WTC11 (cell line): ENCODE results near the gene PYCARD.
"Not testable (repeated sequence)": the region's sequence is repeated elsewhere in the genome, so short reads cannot be mapped to it uniquely, and the experiment has no call there.

Source experiments
- GABPB1 ChIP-seq: sonication (generic); formaldehyde crosslinking; IDR thresholded peaks from 2 replicates; pipeline ENCODE4 v1.8.1; 2023; ENCODE audit warnings: mild to moderate bottlenecking, missing genetic modification reagents
- JUN ChIP-seq: sonication (generic); formaldehyde crosslinking; IDR thresholded peaks from 2 replicates; pipeline ENCODE4 v1.8.0; 2023; ENCODE audit warnings: mild to moderate bottlenecking, missing genetic modification reagents
- MYBL2 ChIP-seq: sonication (generic); formaldehyde crosslinking; IDR thresholded peaks from 2 replicates; pipeline ENCODE4 v1.8.1; 2023; ENCODE audit warnings: mild to moderate bottlenecking, moderate library complexity, missing genetic modification reagents
- NFYB ChIP-seq: sonication (generic); formaldehyde crosslinking; conservative IDR thresholded peaks from 2 replicates; pipeline ENCODE4 v1.8.0; 2022; ENCODE audit warnings: low read depth, missing genetic modification reagents
- RELA ChIP-seq: sonication (generic); formaldehyde crosslinking; IDR thresholded peaks from 2 replicates; pipeline ENCODE4 v1.8.1; 2022; ENCODE audit warnings: missing genetic modification reagents, mild to moderate bottlenecking, borderline replicate concordance
- ZNF423 ChIP-seq: fragments of 250-450 bp; sonication (Bioruptor Pico); IDR thresholded peaks from 2 replicates; pipeline ENCODE4 v2.1.2; 2022; ENCODE audit warnings: mild to moderate bottlenecking, moderate library complexity
- TF ChIP-seq, protein P1 (sequence below): fragments of 200-600 bp; IDR thresholded peaks from 2 replicates; pipeline ENCODE4 v1.8.0; 2022; ENCODE audit warnings: antibody characterized with exemption
- TF ChIP-seq, protein P2 (sequence below): sonication (generic); formaldehyde crosslinking; IDR thresholded peaks from 2 replicates; pipeline ENCODE4 v1.8.0; 2022; ENCODE audit warnings: mild to moderate bottlenecking, missing genetic modification reagents
- TF ChIP-seq, protein P3 (sequence below): sonication (generic); formaldehyde crosslinking; IDR thresholded peaks from 2 replicates; pipeline ENCODE4 v1.8.1; 2022; ENCODE audit warnings: low read depth, mild to moderate bottlenecking, moderate library complexity, missing genetic modification reagents, borderline replicate concordance
- TF ChIP-seq, protein P4 (sequence below): sonication (generic); formaldehyde crosslinking; IDR thresholded peaks from 2 replicates; pipeline ENCODE4 v1.8.0; 2022; ENCODE audit warnings: mild to moderate bottlenecking, missing genetic modification reagents
- TF ChIP-seq, protein P5 (sequence below): sonication (generic); formaldehyde crosslinking; IDR thresholded peaks from 2 replicates; pipeline ENCODE4 v1.8.0; 2022; ENCODE audit warnings: mild to moderate bottlenecking, missing genetic modification reagents
- TF ChIP-seq, protein P6 (sequence below): sonication (generic); formaldehyde crosslinking; IDR thresholded peaks from 2 replicates; pipeline ENCODE4 v1.8.1; 2022; ENCODE audit warnings: mild to moderate bottlenecking, missing genetic modification reagents, moderate library complexity, borderline replicate concordance
- TF ChIP-seq, protein P7 (sequence below): fragments of 250-450 bp; sonication (Bioruptor Pico); IDR thresholded peaks from 2 replicates; pipeline ENCODE4 v1.8.0; 2021; ENCODE audit warnings: mild to moderate bottlenecking

DNA sequence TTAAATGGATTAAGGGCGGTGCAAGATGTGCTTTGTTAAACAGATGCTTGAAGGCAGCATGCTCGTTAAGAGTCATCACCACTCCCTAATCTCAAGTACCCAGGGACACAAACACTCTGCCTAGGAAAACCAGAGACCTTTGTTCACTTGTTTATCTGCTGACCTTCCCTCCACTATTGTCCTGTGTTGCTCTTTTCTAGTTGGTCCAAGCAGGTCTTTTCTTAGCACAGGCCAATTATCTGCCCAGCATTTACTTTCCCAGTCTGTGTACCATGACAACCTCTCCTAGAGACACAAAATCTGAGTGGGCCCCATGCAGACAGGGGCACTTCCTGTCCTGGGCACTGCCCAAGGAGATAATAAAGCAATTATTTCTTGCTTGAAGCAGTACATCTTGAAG is 32.5 kb downstream of the PYCARD start:
- TF ChIP-seq, protein P1, sequence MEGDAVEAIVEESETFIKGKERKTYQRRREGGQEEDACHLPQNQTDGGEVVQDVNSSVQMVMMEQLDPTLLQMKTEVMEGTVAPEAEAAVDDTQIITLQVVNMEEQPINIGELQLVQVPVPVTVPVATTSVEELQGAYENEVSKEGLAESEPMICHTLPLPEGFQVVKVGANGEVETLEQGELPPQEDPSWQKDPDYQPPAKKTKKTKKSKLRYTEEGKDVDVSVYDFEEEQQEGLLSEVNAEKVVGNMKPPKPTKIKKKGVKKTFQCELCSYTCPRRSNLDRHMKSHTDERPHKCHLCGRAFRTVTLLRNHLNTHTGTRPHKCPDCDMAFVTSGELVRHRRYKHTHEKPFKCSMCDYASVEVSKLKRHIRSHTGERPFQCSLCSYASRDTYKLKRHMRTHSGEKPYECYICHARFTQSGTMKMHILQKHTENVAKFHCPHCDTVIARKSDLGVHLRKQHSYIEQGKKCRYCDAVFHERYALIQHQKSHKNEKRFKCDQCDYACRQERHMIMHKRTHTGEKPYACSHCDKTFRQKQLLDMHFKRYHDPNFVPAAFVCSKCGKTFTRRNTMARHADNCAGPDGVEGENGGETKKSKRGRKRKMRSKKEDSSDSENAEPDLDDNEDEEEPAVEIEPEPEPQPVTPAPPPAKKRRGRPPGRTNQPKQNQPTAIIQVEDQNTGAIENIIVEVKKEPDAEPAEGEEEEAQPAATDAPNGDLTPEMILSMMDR = not testable (repeated sequence)
- not testable (repeated sequence) for TF ChIP-seq JUN (CRISPR knock-in tag); NFYB (CRISPR knock-in tag); ZNF423; GABPB1; MYBL2; RELA (CRISPR knock-in tag)
- TF ChIP-seq, protein P2, sequence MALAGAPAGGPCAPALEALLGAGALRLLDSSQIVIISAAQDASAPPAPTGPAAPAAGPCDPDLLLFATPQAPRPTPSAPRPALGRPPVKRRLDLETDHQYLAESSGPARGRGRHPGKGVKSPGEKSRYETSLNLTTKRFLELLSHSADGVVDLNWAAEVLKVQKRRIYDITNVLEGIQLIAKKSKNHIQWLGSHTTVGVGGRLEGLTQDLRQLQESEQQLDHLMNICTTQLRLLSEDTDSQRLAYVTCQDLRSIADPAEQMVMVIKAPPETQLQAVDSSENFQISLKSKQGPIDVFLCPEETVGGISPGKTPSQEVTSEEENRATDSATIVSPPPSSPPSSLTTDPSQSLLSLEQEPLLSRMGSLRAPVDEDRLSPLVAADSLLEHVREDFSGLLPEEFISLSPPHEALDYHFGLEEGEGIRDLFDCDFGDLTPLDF (CRISPR knock-in tag) = not testable (repeated sequence)
- TF ChIP-seq, protein P3, sequence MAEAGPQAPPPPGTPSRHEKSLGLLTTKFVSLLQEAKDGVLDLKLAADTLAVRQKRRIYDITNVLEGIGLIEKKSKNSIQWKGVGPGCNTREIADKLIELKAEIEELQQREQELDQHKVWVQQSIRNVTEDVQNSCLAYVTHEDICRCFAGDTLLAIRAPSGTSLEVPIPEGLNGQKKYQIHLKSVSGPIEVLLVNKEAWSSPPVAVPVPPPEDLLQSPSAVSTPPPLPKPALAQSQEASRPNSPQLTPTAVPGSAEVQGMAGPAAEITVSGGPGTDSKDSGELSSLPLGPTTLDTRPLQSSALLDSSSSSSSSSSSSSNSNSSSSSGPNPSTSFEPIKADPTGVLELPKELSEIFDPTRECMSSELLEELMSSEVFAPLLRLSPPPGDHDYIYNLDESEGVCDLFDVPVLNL (CRISPR knock-in tag) = not testable (repeated sequence)
- TF ChIP-seq, protein P4, sequence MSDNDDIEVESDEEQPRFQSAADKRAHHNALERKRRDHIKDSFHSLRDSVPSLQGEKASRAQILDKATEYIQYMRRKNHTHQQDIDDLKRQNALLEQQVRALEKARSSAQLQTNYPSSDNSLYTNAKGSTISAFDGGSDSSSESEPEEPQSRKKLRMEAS (CRISPR knock-in tag) = not testable (repeated sequence)
- TF ChIP-seq, protein P5, sequence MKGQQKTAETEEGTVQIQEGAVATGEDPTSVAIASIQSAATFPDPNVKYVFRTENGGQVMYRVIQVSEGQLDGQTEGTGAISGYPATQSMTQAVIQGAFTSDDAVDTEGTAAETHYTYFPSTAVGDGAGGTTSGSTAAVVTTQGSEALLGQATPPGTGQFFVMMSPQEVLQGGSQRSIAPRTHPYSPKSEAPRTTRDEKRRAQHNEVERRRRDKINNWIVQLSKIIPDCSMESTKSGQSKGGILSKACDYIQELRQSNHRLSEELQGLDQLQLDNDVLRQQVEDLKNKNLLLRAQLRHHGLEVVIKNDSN (CRISPR knock-in tag) = not testable (repeated sequence)
- TF ChIP-seq, protein P6, sequence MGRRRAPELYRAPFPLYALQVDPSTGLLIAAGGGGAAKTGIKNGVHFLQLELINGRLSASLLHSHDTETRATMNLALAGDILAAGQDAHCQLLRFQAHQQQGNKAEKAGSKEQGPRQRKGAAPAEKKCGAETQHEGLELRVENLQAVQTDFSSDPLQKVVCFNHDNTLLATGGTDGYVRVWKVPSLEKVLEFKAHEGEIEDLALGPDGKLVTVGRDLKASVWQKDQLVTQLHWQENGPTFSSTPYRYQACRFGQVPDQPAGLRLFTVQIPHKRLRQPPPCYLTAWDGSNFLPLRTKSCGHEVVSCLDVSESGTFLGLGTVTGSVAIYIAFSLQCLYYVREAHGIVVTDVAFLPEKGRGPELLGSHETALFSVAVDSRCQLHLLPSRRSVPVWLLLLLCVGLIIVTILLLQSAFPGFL (CRISPR knock-in tag) = not testable (repeated sequence)
- TF ChIP-seq, protein P7, sequence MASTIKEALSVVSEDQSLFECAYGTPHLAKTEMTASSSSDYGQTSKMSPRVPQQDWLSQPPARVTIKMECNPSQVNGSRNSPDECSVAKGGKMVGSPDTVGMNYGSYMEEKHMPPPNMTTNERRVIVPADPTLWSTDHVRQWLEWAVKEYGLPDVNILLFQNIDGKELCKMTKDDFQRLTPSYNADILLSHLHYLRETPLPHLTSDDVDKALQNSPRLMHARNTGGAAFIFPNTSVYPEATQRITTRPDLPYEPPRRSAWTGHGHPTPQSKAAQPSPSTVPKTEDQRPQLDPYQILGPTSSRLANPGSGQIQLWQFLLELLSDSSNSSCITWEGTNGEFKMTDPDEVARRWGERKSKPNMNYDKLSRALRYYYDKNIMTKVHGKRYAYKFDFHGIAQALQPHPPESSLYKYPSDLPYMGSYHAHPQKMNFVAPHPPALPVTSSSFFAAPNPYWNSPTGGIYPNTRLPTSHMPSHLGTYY = not testable (repeated sequence)
